ENCODE results near the gene SMIM35. TPM values are rescaled to one million over a fixed set of nuclear protein-coding genes. Genes with fewer than 3 reads are reported as not detected.

Gene SMIM35
- total and polyA plus RNA-seq, 2 of the 13 experiments (the other 11 are each of a cell fraction or from before 2014, with no cell fraction given): not detected

DNA sequence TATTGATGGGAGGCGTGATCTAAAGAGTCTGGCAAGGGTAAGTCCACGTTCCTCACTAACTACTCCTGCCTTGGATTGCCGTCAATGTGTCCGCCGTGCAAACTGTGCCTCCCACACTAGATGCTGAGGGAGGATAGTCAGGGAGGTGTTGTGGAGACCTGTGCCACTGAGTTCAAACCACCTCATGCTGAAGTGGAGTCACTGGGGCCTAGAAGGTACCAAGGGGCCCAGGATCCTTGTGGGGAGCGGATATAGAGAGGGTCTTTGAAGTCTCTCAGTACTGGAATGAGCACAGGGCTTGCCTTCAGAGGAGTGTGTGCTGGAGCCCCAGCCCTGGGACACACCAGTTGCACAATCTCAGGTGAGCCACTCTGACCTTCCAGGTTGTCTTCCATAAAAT is 37.0 kb downstream of the SMIM35 start:
- H3K79me2 ChIP-seq (ENCODE audit: insufficient read depth, low read length): no peaks in the 10 kb centered on the region
- in situ Hi-C loops (cut with HindIII; ENCODE audit: extremely low pct_ligation_motif_present, low pct_unique_long_range_greater_than_20kb) (loop anchor here (10.0 kb wide), 1 partner anchor 215 kb away; no protein-coding TSS in a partner anchor), intact Hi-C loops (cut with micrococcal nuclease; ENCODE audit: unreplicated experiment) (no loop called here)
- POLR2A ChIA-PET: no interaction called here
- no peak overlapping the region for H3K4me3 ChIP-seq (replicated peaks in 1 of 3; ENCODE audit: insufficient read depth in 1 of 3, low read depth in 2 of 3, low read length in 3 of 3)
- BruUV-seq (replicated peaks): no TSS peak
- CTCF ChIA-PET (ENCODE audit: low intra/inter-chr PET ratio, low total read pairs): no interaction called here
- no peaks in the 10 kb centered on the region for H3K9me3 ChIP-seq (ENCODE audit: low read length)
- H3K27ac ChIP-seq (ENCODE audit: extremely low read length, insufficient read depth, low read length): no peak overlapping the region
- FAIRE-seq (no peak), DNase-seq (ENCODE audit: low spot score) (no peak), ATAC-seq (no peak)
- H2AFZ ChIP-seq (ENCODE audit: low read length): no peak overlapping the region
- H4K20me1 ChIP-seq (ENCODE audit: insufficient read depth, low read length): no peaks in the 10 kb centered on the region
- no peak overlapping the region for H3K9ac ChIP-seq (ENCODE audit: insufficient read depth, low read depth, low read length)
- no peak overlapping the region for H3K4me2 ChIP-seq (ENCODE audit: low read depth, low read length)
- 29% methylated on average over 6 of the region's 6 CpGs for WGBS (ENCODE audit: low lambda C conversion rate)
- peaks cover 0 to 16% of the 10 kb centered on the region in 2 experiments; a peak in 1 of 5 replicates for H3K27me3 ChIP-seq (ENCODE audit: control insufficient read depth in 1 of 2, insufficient read depth in 2 of 2, low read length in 2 of 2)
- H3K4me1 ChIP-seq (ENCODE audit: insufficient read depth, low read length): no peaks in the 10 kb centered on the region
- H3K36me3 ChIP-seq (replicated peaks in 1 of 2; ENCODE audit: control insufficient read depth in 1 of 2, insufficient read depth in 2 of 2, low read length in 2 of 2): no peaks in the 10 kb centered on the region
- TF ChIP-seq ZNF598 (CRISPR knock-in tag; IDR thresholded peaks at IDR 0.05; ENCODE audit: borderline replicate concordance) (no peak), NCOA1 (CRISPR knock-in tag; IDR thresholded peaks at IDR 0.05) (no peak), HNRNPK (IDR thresholded peaks at IDR 0.05; ENCODE audit: low read depth, low read length, poor library complexity, severe bottlenecking) (no peak), PITX1 (CRISPR knock-in tag; IDR thresholded peaks at IDR 0.05) (no peak), XBP1 (CRISPR knock-in tag; IDR thresholded peaks at IDR 0.05) (no peak), SALL1 (CRISPR knock-in tag; IDR thresholded peaks at IDR 0.05) (no peak), ZNF335 (CRISPR knock-in tag; IDR thresholded peaks at IDR 0.05) (no peak), RBFOX2 (IDR thresholded peaks at IDR 0.05; ENCODE audit: low read depth, low read length) (no peak)
- TF ChIP-seq, protein P1, sequence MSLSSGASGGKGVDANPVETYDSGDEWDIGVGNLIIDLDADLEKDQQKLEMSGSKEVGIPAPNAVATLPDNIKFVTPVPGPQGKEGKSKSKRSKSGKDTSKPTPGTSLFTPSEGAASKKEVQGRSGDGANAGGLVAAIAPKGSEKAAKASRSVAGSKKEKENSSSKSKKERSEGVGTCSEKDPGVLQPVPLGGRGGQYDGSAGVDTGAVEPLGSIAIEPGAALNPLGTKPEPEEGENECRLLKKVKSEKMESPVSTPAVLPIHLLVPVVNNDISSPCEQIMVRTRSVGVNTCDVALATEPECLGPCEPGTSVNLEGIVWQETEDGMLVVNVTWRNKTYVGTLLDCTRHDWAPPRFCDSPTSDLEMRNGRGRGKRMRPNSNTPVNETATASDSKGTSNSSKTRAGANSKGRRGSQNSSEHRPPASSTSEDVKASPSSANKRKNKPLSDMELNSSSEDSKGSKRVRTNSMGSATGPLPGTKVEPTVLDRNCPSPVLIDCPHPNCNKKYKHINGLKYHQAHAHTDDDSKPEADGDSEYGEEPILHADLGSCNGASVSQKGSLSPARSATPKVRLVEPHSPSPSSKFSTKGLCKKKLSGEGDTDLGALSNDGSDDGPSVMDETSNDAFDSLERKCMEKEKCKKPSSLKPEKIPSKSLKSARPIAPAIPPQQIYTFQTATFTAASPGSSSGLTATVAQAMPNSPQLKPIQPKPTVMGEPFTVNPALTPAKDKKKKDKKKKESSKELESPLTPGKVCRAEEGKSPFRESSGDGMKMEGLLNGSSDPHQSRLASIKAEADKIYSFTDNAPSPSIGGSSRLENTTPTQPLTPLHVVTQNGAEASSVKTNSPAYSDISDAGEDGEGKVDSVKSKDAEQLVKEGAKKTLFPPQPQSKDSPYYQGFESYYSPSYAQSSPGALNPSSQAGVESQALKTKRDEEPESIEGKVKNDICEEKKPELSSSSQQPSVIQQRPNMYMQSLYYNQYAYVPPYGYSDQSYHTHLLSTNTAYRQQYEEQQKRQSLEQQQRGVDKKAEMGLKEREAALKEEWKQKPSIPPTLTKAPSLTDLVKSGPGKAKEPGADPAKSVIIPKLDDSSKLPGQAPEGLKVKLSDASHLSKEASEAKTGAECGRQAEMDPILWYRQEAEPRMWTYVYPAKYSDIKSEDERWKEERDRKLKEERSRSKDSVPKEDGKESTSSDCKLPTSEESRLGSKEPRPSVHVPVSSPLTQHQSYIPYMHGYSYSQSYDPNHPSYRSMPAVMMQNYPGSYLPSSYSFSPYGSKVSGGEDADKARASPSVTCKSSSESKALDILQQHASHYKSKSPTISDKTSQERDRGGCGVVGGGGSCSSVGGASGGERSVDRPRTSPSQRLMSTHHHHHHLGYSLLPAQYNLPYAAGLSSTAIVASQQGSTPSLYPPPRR (CRISPR knock-in tag; IDR thresholded peaks at IDR 0.05; ENCODE audit: borderline replicate concordance): no peak
- TF ChIP-seq, protein P2, sequence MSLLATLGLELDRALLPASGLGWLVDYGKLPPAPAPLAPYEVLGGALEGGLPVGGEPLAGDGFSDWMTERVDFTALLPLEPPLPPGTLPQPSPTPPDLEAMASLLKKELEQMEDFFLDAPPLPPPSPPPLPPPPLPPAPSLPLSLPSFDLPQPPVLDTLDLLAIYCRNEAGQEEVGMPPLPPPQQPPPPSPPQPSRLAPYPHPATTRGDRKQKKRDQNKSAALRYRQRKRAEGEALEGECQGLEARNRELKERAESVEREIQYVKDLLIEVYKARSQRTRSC (CRISPR knock-in tag; IDR thresholded peaks at IDR 0.05; ENCODE audit: low read depth): no peak
- TF ChIP-seq, protein P3, sequence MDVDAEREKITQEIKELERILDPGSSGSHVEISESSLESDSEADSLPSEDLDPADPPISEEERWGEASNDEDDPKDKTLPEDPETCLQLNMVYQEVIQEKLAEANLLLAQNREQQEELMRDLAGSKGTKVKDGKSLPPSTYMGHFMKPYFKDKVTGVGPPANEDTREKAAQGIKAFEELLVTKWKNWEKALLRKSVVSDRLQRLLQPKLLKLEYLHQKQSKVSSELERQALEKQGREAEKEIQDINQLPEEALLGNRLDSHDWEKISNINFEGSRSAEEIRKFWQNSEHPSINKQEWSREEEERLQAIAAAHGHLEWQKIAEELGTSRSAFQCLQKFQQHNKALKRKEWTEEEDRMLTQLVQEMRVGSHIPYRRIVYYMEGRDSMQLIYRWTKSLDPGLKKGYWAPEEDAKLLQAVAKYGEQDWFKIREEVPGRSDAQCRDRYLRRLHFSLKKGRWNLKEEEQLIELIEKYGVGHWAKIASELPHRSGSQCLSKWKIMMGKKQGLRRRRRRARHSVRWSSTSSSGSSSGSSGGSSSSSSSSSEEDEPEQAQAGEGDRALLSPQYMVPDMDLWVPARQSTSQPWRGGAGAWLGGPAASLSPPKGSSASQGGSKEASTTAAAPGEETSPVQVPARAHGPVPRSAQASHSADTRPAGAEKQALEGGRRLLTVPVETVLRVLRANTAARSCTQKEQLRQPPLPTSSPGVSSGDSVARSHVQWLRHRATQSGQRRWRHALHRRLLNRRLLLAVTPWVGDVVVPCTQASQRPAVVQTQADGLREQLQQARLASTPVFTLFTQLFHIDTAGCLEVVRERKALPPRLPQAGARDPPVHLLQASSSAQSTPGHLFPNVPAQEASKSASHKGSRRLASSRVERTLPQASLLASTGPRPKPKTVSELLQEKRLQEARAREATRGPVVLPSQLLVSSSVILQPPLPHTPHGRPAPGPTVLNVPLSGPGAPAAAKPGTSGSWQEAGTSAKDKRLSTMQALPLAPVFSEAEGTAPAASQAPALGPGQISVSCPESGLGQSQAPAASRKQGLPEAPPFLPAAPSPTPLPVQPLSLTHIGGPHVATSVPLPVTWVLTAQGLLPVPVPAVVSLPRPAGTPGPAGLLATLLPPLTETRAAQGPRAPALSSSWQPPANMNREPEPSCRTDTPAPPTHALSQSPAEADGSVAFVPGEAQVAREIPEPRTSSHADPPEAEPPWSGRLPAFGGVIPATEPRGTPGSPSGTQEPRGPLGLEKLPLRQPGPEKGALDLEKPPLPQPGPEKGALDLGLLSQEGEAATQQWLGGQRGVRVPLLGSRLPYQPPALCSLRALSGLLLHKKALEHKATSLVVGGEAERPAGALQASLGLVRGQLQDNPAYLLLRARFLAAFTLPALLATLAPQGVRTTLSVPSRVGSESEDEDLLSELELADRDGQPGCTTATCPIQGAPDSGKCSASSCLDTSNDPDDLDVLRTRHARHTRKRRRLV (CRISPR knock-in tag; IDR thresholded peaks at IDR 0.05): no peak
- TF ChIP-seq, protein P4, sequence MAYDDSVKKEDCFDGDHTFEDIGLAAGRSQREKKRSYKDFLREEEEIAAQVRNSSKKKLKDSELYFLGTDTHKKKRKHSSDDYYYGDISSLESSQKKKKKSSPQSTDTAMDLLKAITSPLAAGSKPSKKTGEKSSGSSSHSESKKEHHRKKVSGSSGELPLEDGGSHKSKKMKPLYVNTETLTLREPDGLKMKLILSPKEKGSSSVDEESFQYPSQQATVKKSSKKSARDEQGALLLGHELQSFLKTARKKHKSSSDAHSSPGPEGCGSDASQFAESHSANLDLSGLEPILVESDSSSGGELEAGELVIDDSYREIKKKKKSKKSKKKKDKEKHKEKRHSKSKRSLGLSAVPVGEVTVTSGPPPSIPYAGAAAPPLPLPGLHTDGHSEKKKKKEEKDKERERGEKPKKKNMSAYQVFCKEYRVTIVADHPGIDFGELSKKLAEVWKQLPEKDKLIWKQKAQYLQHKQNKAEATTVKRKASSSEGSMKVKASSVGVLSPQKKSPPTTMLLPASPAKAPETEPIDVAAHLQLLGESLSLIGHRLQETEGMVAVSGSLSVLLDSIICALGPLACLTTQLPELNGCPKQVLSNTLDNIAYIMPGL (CRISPR knock-in tag; IDR thresholded peaks at IDR 0.05; ENCODE audit: borderline replicate concordance in 1 of 2, low read depth in 1 of 2): no peak
